OCI-LY3 (cell line): ENCODE data around the gene SCYL2.

ENCODE experiments used
- H2AFZ ChIP-seq: fragments of 200-600, 300-600 bp; shearing (Covaris generic); 2 replicates; pipeline ENCODE4 v1.6.0; 2014; ENCODE audit warnings: antibody characterized with exemption, low read depth, low read length
- H3K27ac ChIP-seq: fragments of 200-600, 300-600 bp; sonication (generic); 2 replicates; pipeline ENCODE4 v1.5.1; 2014; ENCODE audit warnings: mild to moderate bottlenecking, low read length, moderate library complexity, mixed read lengths
- H3K27me3 ChIP-seq: fragments of 200-600, 300-600 bp; sonication (generic); 2 replicates; pipeline ENCODE4 v1.6.1; 2014; ENCODE audit warnings: low read depth, low read length, mixed read lengths
- H3K36me3 ChIP-seq: fragments of 200-600, 300-600 bp; sonication (generic); replicated peaks from 2 replicates; pipeline ENCODE3; 2014; ENCODE audit warnings: low read depth, low read length, mixed read lengths
- H3K4me1 ChIP-seq: fragments of 300-600, 200-600 bp; sonication (generic); 2 replicates; pipeline ENCODE4 v1.6.1; 2014; ENCODE audit warnings: low read length, mixed read lengths
- H3K4me2 ChIP-seq: fragments of 200-600, 300-600 bp; sonication (generic); 2 replicates; pipeline ENCODE4 v1.6.1; 2014; ENCODE audit warnings: low read length, mixed read lengths
- H3K4me3 ChIP-seq: fragments of 300-600, 200-600 bp; sonication (generic); 2 replicates; pipeline ENCODE4 v1.5.1; 2014; ENCODE audit warnings: antibody characterized with exemption, mild to moderate bottlenecking, low read length, moderate library complexity
- H3K79me2 ChIP-seq: fragments of 300-600, 200-600 bp; shearing (Covaris generic); 2 replicates; pipeline ENCODE4 v1.6.1; 2014; ENCODE audit warnings: mild to moderate bottlenecking, low read length, mixed read lengths
- H3K9ac ChIP-seq: fragments of 300-600, 200-600 bp; shearing (Covaris generic); 2 replicates; pipeline ENCODE4 v1.6.0; 2014; ENCODE audit warnings: mild to moderate bottlenecking, low read length, moderate library complexity
- H3K9me3 ChIP-seq: fragments of 200-600, 300-600 bp; shearing (Covaris generic); 2 replicates; pipeline ENCODE4 v1.6.1; 2014; ENCODE audit warnings: low read length, mixed read lengths; ENCODE audit not compliant: insufficient read depth
- H4K20me1 ChIP-seq: fragments of 200-600, 300-600 bp; sonication (generic); 2 replicates; pipeline ENCODE4 v1.6.1; 2016; ENCODE audit warnings: low read length, mixed read lengths; ENCODE audit not compliant: insufficient read depth
- CTCF ChIP-seq: fragments of 200-600, 300-600 bp; sonication (generic); IDR thresholded peaks from 2 replicates; pipeline ENCODE4 v1.5.1; 2014; ENCODE audit warnings: antibody characterized with exemption, low read length, low read depth
- EZH2phosphoT487 ChIP-seq: fragments of 200-600 bp; shearing (Covaris generic); IDR thresholded peaks from 2 replicates; pipeline ENCODE4 v1.6.1; 2018; ENCODE audit warnings: antibody characterized with exemption, mixed run types, low read depth

SCYL2 gene

GRCh38 chr12:100251917-100252316, 15.1 kb upstream of the SCYL2 start:
- Histone ChIP-seq H3K36me3 (no peaks in the 10 kb centered on the region), H3K9ac (no peak overlapping the region), H3K4me2 (no peak overlapping the region), H3K79me2 (no peaks in the 10 kb centered on the region), H3K4me1 (0 out of 2 replicates have a peak, but pooled peaks cover 4% of the 10 kb centered on the region), H3K9me3 (no peaks in the 10 kb centered on the region), H2AFZ (no peak overlapping the region), H3K27ac (no peak overlapping the region), H4K20me1 (no peaks in the 10 kb centered on the region), H3K4me3 (no peak overlapping the region), H3K27me3 (no peaks in the 10 kb centered on the region)
- TF ChIP-seq CTCF (no peak), EZH2phosphoT487 (no peak)

- no peak overlapping the region for H3K4me2 ChIP-seq
- TF ChIP-seq CTCF (no peak), EZH2phosphoT487 (no peak)
- no peaks in the 10 kb centered on the region for H3K36me3 ChIP-seq
- no peaks in the 10 kb centered on the region for H3K27me3 ChIP-seq
- H2AFZ ChIP-seq: no peak overlapping the region
- no peak overlapping the region for H3K27ac ChIP-seq
- H3K9ac ChIP-seq: no peak overlapping the region
- H3K79me2 ChIP-seq: no peaks in the 10 kb centered on the region
- no peak overlapping the region for H3K4me3 ChIP-seq
- no peaks in the 10 kb centered on the region for H4K20me1 ChIP-seq
- 0 out of 2 replicates have a peak, but pooled peaks cover 4% of the 10 kb centered on the region for H3K4me1 ChIP-seq
- no peaks in the 10 kb centered on the region for H3K9me3 ChIP-seq
Observed at GRCh38 chr12:100253437-100253836, 13.5 kb upstream of the SCYL2 start.

GRCh38 chr12:100254876-100255275, 12.1 kb upstream of the SCYL2 start:
- no peaks in the 10 kb centered on the region for H3K36me3 ChIP-seq
- no peaks in the 10 kb centered on the region for H3K79me2 ChIP-seq
- no peak overlapping the region for H3K4me2 ChIP-seq
- 0 out of 2 replicates have a peak, but pooled peaks cover 2% of the 10 kb centered on the region for H3K4me1 ChIP-seq
- H4K20me1 ChIP-seq: no peaks in the 10 kb centered on the region
- TF ChIP-seq EZH2phosphoT487 (no peak), CTCF (no peak)
- no peak overlapping the region for H3K4me3 ChIP-seq
- H3K27ac ChIP-seq: no peak overlapping the region
- H3K9ac ChIP-seq: no peak overlapping the region
- H2AFZ ChIP-seq: no peak overlapping the region
- H3K27me3 ChIP-seq: no peaks in the 10 kb centered on the region
- H3K9me3 ChIP-seq: no peaks in the 10 kb centered on the region

- no peaks in the 10 kb centered on the region for H3K4me1 ChIP-seq
- H3K4me3 ChIP-seq: no peak overlapping the region
- H3K27ac ChIP-seq: no peak overlapping the region
- H3K27me3 ChIP-seq: no peaks in the 10 kb centered on the region
- H2AFZ ChIP-seq: no peak overlapping the region
- no peak overlapping the region for H3K9ac ChIP-seq
- no peaks in the 10 kb centered on the region for H3K9me3 ChIP-seq
- H4K20me1 ChIP-seq: no peaks in the 10 kb centered on the region
- no peak overlapping the region for H3K4me2 ChIP-seq
- H3K79me2 ChIP-seq: no peaks in the 10 kb centered on the region
- TF ChIP-seq CTCF (no peak), EZH2phosphoT487 (no peak)
- H3K36me3 ChIP-seq: no peaks in the 10 kb centered on the region
Observed at GRCh38 chr12:100258127-100258526, 8.8 kb upstream of the SCYL2 start.
